Trophoblast cell (in vitro differentiated cells and primary cell): ENCODE data around the gene FASLG.
A peak's percentile ranks its signal among the peaks of the same experiment; 100 is the strongest.

Experiments used
- DNase-seq, 2 donors: peaks; one replicate each; pipeline ENCODE4 v3.0.0-alpha.2; 2016
- H2AFZ ChIP-seq: 2 replicates; pipeline ENCODE4 v1.6.1; 2013; ENCODE audit warnings: low read length, moderate library complexity, mild to moderate bottlenecking; ENCODE audit not compliant: insufficient read depth, poor library complexity
- H2AK5ac ChIP-seq: 2 replicates; pipeline ENCODE4 v1.6.1; 2013; ENCODE audit warnings: mild to moderate bottlenecking, low read length
- H2BK120ac ChIP-seq: 2 replicates; pipeline ENCODE4 v1.6.1; 2013; ENCODE audit warnings: low read length, mild to moderate bottlenecking, moderate library complexity; ENCODE audit not compliant: insufficient read depth, poor library complexity
- H2BK12ac ChIP-seq: 2 replicates; pipeline ENCODE4 v1.6.1; 2013; ENCODE audit warnings: mild to moderate bottlenecking, low read length, moderate library complexity
- H2BK5ac ChIP-seq: 2 replicates; pipeline ENCODE4 v1.6.1; 2013; ENCODE audit warnings: low read length, low read depth, moderate library complexity, mild to moderate bottlenecking; ENCODE audit not compliant: poor library complexity
- H3K14ac ChIP-seq: 2 replicates; pipeline ENCODE4 v1.6.1; 2013; ENCODE audit warnings: mild to moderate bottlenecking, low read length
- H3K18ac ChIP-seq: 2 replicates; pipeline ENCODE4 v1.6.1; 2013; ENCODE audit warnings: mild to moderate bottlenecking, low read length
- H3K23ac ChIP-seq: 2 replicates; pipeline ENCODE4 v1.6.1; 2013; ENCODE audit warnings: low read length
- H3K27ac ChIP-seq: 2 replicates; pipeline ENCODE4 v1.5.1; 2013; ENCODE audit warnings: low read depth, mild to moderate bottlenecking, inconsistent platforms, low read length, moderate library complexity
- H3K27me3 ChIP-seq: 2 replicates; pipeline ENCODE4 v1.6.1; 2013; ENCODE audit warnings: inconsistent platforms, mild to moderate bottlenecking, low read length, moderate library complexity; ENCODE audit not compliant: insufficient read depth
- H3K36me3 ChIP-seq, 2 experiments: 1 replicate in 1 of 2; 2 replicates in 1 of 2; pipeline ENCODE4 v1.6.1; 2013; ENCODE audit warnings: low read length in 2 of 2, mild to moderate bottlenecking in 2 of 2, moderate library complexity in 1 of 2; ENCODE audit not compliant: insufficient read depth in 2 of 2, control insufficient read depth in 1 of 2
- H3K4ac ChIP-seq: 2 replicates; pipeline ENCODE4 v1.6.1; 2013; ENCODE audit warnings: low read depth, mild to moderate bottlenecking, low read length, moderate library complexity
- H3K4me1 ChIP-seq, 2 experiments: 1 replicate in 1 of 2; 2 replicates in 1 of 2; pipeline ENCODE4 v1.6.1; 2013; ENCODE audit warnings: low read length in 2 of 2, mild to moderate bottlenecking in 2 of 2, moderate library complexity in 1 of 2; ENCODE audit not compliant: insufficient read depth in 2 of 2, control insufficient read depth in 1 of 2
- H3K4me2 ChIP-seq: 2 replicates; pipeline ENCODE4 v1.6.1; 2013; ENCODE audit warnings: inconsistent platforms, mild to moderate bottlenecking, low read length, moderate library complexity
- H3K4me3 ChIP-seq: 2 replicates; pipeline ENCODE4 v1.5.1; 2013; ENCODE audit warnings: mild to moderate bottlenecking, low read depth, low read length, inconsistent platforms
- H3K79me1 ChIP-seq: one replicate; pipeline ENCODE4 v1.6.1; 2013; ENCODE audit warnings: low read length
- H3K79me2 ChIP-seq: 2 replicates; pipeline ENCODE4 v1.6.1; 2013; ENCODE audit warnings: low read length, mild to moderate bottlenecking; ENCODE audit not compliant: control insufficient read depth, insufficient read depth, poor library complexity
- H3K9ac ChIP-seq: 2 replicates; pipeline ENCODE4 v1.6.1; 2013; ENCODE audit warnings: mild to moderate bottlenecking, low read length
- H3K9me3 ChIP-seq: 2 replicates; pipeline ENCODE4 v1.6.1; 2013; ENCODE audit warnings: low read depth, mild to moderate bottlenecking, control low read depth, inconsistent platforms, low read length; ENCODE audit not compliant: insufficient read depth
- H4K12ac ChIP-seq: 2 replicates; pipeline ENCODE4 v1.6.1; 2013; ENCODE audit warnings: low read depth, mild to moderate bottlenecking, low read length, moderate library complexity
- H4K8ac ChIP-seq: 2 replicates; pipeline ENCODE4 v1.6.1; 2013; ENCODE audit warnings: low read depth, mild to moderate bottlenecking, low read length, moderate library complexity
- H4K91ac ChIP-seq: one replicate; pipeline ENCODE4 v1.6.1; 2013; ENCODE audit warnings: low read depth, mild to moderate bottlenecking, low read length, moderate library complexity
- WGBS: extraction: QIAGEN DNeasy Blood & Tissue Kit; methylation state at CpG from one replicate; pipeline ENCODE4 v1.1.7; 2013; ENCODE audit warnings: missing lambda C conversion rate; ENCODE audit not compliant: insufficient read length, insufficient coverage; ENCODE audit errors: extremely low coverage; 5-methylcytosine and 5-hydroxymethylcytosine counted together

FASLG gene

GRCh38 chr1:172697534-172698002, 38.7 kb downstream of the FASLG start:
- no peaks in the 10 kb centered on the region for H3K27me3 ChIP-seq
- H4K12ac ChIP-seq: no peak overlapping the region
- no peak for DNase-seq
- H3K4me3 ChIP-seq: no peak overlapping the region
- no peak overlapping the region for H3K4ac ChIP-seq
- no peaks in the 10 kb centered on the region for H3K79me2 ChIP-seq
- no peak overlapping the region for H3K18ac ChIP-seq
- H2BK12ac ChIP-seq: peak overlapping the region; percentile 25
- peaks cover 9 to 16% of the 10 kb centered on the region in 2 experiments for H3K4me1 ChIP-seq
- no peak overlapping the region for H2BK5ac ChIP-seq
- H3K23ac ChIP-seq: no peak overlapping the region
- H3K14ac ChIP-seq: peak overlapping the region; percentile 20
- no peak overlapping the region for H2AFZ ChIP-seq
- peak overlapping the region; percentile 55 for H4K91ac ChIP-seq
- H3K9me3 ChIP-seq: peaks cover 2% of the 10 kb centered on the region
- H4K8ac ChIP-seq: no peak overlapping the region
- H3K36me3 ChIP-seq: no peaks in the 10 kb centered on the region
- peaks cover 21% of the 10 kb centered on the region for H3K79me1 ChIP-seq
- 100% methylated on average over 1 of the region's 4 CpGs for WGBS
- H2BK120ac ChIP-seq: no peak overlapping the region
- H3K27ac ChIP-seq: no peak overlapping the region
- H3K4me2 ChIP-seq: no peak overlapping the region
- no peak overlapping the region for H3K9ac ChIP-seq
- no peak overlapping the region for H2AK5ac ChIP-seq

GRCh38 chr1:172698224-172698623, 39.3 kb downstream of the FASLG start:
- Histone ChIP-seq H4K8ac (no peak overlapping the region), H3K27ac (peak overlapping the region; percentile 2), H3K18ac (no peak overlapping the region), H4K12ac (no peak overlapping the region), H3K9me3 (peaks cover 1% of the 10 kb centered on the region), H3K9ac (no peak overlapping the region), H3K14ac (no peak overlapping the region), H3K4me3 (no peak overlapping the region), H2AK5ac (no peak overlapping the region), H3K4ac (no peak overlapping the region), H2BK120ac (peak overlapping the region; percentile 78), H3K27me3 (no peaks in the 10 kb centered on the region), H3K36me3 (no peaks in the 10 kb centered on the region), H2BK5ac (no peak overlapping the region), H3K23ac (no peak overlapping the region), H2AFZ (no peak overlapping the region), H2BK12ac (peak overlapping the region; percentile 73), H3K4me2 (no peak overlapping the region), H3K79me2 (no peaks in the 10 kb centered on the region), H4K91ac (peak overlapping the region; percentile 61), H3K4me1 (peaks cover 9 to 17% of the 10 kb centered on the region in 2 experiments), H3K79me1 (peaks cover 21% of the 10 kb centered on the region)
- WGBS: no CpG with 5 or more reads among the region's 2 CpGs
- DNase-seq: no peak

DNA sequence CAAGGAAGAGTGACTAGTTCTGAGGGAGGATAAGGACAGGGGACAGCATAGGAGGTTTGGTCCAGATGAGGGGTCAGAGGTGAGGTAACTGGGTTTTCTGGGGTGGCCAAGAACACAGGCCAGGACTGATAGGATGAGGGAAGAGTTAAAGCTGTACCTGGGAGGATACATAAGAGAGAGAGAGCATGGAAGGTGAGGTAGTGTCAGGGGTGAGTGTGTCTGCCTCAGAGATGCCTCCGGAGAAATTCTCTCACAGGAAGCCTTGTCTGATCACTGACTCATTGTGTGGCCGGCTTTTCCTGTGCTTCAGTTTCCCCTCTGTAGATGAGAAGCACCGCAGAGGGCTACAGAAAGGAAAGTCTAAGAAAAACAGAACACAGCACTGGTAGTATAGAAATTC, 40.2 kb downstream of the FASLG start:
- Histone ChIP-seq H2BK120ac (peak overlapping the region; percentile 75), H3K79me1 (peaks cover 21% of the 10 kb centered on the region), H3K4me2 (no peak overlapping the region), H3K27ac (peak overlapping the region; percentile 96), H3K14ac (peak overlapping the region; percentile 80), H3K27me3 (no peaks in the 10 kb centered on the region), H3K9ac (no peak overlapping the region), H3K9me3 (no peaks in the 10 kb centered on the region), H3K18ac (peak overlapping the region; percentile 32), H4K91ac (peak overlapping the region; percentile 86), H3K4me1 (peaks cover 9 to 17% of the 10 kb centered on the region in 2 experiments), H3K79me2 (no peaks in the 10 kb centered on the region), H2AK5ac (peak overlapping the region; percentile 67), H3K36me3 (no peaks in the 10 kb centered on the region), H2BK12ac (peak overlapping the region; percentile 98), H3K4me3 (no peak overlapping the region), H3K4ac (no peak overlapping the region), H2AFZ (peak overlapping the region; percentile 15), H4K8ac (peak overlapping the region; percentile 5), H4K12ac (no peak overlapping the region), H2BK5ac (peak overlapping the region; percentile 90), H3K23ac (no peak overlapping the region)
- DNase-seq: peak; percentile 41 to 61
- no CpG with 5 or more reads among the region's 3 CpGs for WGBS

GRCh38 chr1:172699695-172700227, 40.9 kb downstream of the FASLG start:
- Histone ChIP-seq H3K23ac (no peak overlapping the region), H4K8ac (no peak overlapping the region), H3K4me2 (peak overlapping the region; percentile 13), H3K18ac (no peak overlapping the region), H2AK5ac (no peak overlapping the region), H3K79me2 (no peaks in the 10 kb centered on the region), H3K27me3 (no peaks in the 10 kb centered on the region), H3K4me3 (no peak overlapping the region), H4K91ac (peak overlapping the region; percentile 36), H2BK120ac (no peak overlapping the region), H2AFZ (no peak overlapping the region), H3K79me1 (peaks cover 21% of the 10 kb centered on the region), H3K9ac (no peak overlapping the region), H3K9me3 (no peaks in the 10 kb centered on the region), H2BK5ac (no peak overlapping the region), H3K4me1 (peaks cover 9 to 17% of the 10 kb centered on the region in 2 experiments), H4K12ac (no peak overlapping the region), H3K14ac (no peak overlapping the region), H3K36me3 (no peaks in the 10 kb centered on the region), H3K27ac (peak overlapping the region; percentile 96), H2BK12ac (no peak overlapping the region), H3K4ac (no peak overlapping the region)
- no CpG with 5 or more reads among the region's 4 CpGs for WGBS
- no peak for DNase-seq
